K562 (cell line): ENCODE results near the gene CUL4B. TPM values are rescaled to one million over a fixed set of nuclear protein-coding genes. Genes with fewer than 3 reads are reported as not detected.

Experiments
- BRD9 ChIP-seq: fragments of 450-650 bp; IDR thresholded peaks from 2 replicates; pipeline ENCODE4 v1.6.1; 2018; ENCODE audit warnings: low read depth; ENCODE audit not compliant: partially characterized antibody
- CSDE1 ChIP-seq, 2 experiments: fragments of 450-650 bp; IDR thresholded peaks; 2 replicates each; pipeline ENCODE4 v1.6.1; 2016; ENCODE audit warnings: mild to moderate bottlenecking in 1 of 2
- DPF2 ChIP-seq: fragments of 450-650 bp; IDR thresholded peaks from 2 replicates; pipeline ENCODE4 v1.6.1; 2016
- ETV1 ChIP-seq: fragments of 450-650 bp; conservative IDR thresholded peaks from 2 replicates; pipeline ENCODE4 v1.6.1; 2016; ENCODE audit warnings: missing genetic modification characterization, control low read depth, low read depth, missing compliant biosample characterization
- HDAC1 ChIP-seq, 2 experiments: fragments of 450-650 bp; IDR thresholded peaks; 2 replicates each; pipeline ENCODE4 v1.6.1; 2016 to 2017; ENCODE audit warnings: inconsistent platforms in 1 of 2, mild to moderate bottlenecking in 1 of 2, moderate library complexity in 1 of 2
- HNRNPH1 ChIP-seq: fragments of 200-400 bp; formaldehyde crosslinking; optimal IDR thresholded peaks from 2 replicates; pipeline ENCODE3; 2017; ENCODE audit warnings: low read depth, mild to moderate bottlenecking, low read length, moderate library complexity
- KLF13 ChIP-seq: fragments of 450-650 bp; IDR thresholded peaks from 2 replicates; pipeline ENCODE4 v1.6.1; 2016; ENCODE audit warnings: missing genetic modification characterization, low read depth, mild to moderate bottlenecking, missing compliant biosample characterization, moderate library complexity, borderline replicate concordance
- KLF6 ChIP-seq: fragments of 250-450 bp; sonication (Bioruptor Pico); IDR thresholded peaks from 2 replicates; pipeline ENCODE4 v1.4.0; 2020; ENCODE audit warnings: mild to moderate bottlenecking, moderate library complexity, borderline replicate concordance
- MCM5 ChIP-seq: fragments of 450-650 bp; IDR thresholded peaks from 2 replicates; pipeline ENCODE4 v1.6.1; 2016; ENCODE audit warnings: low read depth
- NFYB ChIP-seq: IDR thresholded peaks from 2 replicates; pipeline ENCODE4 v1.6.1; 2011; ENCODE audit warnings: mild to moderate bottlenecking, moderate library complexity; ENCODE audit not compliant: insufficient read length; ENCODE audit errors: extremely low read depth
- RAD21 ChIP-seq, 2 experiments: fragments of 250-450 bp in 1 of 2; fragments of 450-650 bp in 1 of 2; sonication (Bioruptor Pico) in 1 of 2; formaldehyde crosslinking in 1 of 2; IDR thresholded peaks in 1 of 2; conservative IDR thresholded peaks in 1 of 2; 2 replicates each; pipeline versions ENCODE4 v1.4.0 to v1.8.0; 2020 to 2022; ENCODE audit warnings: mild to moderate bottlenecking in 2 of 2, moderate library complexity in 1 of 2
- RBBP5 ChIP-seq: fragments of 200-600 bp; sonication (generic); IDR thresholded peaks from 2 replicates; pipeline ENCODE4 v1.6.1; 2012; ENCODE audit warnings: borderline replicate concordance, mild to moderate bottlenecking, low read length, control low read depth, inconsistent platforms; ENCODE audit not compliant: insufficient read depth, poor library complexity, severe bottlenecking
- TEAD4 ChIP-seq, 2 experiments: sonication (generic) in 1 of 2; formaldehyde crosslinking in 1 of 2; IDR thresholded peaks; 2 replicates each; pipeline versions ENCODE4 v1.6.1 to v1.8.0; 2012 to 2022; ENCODE audit warnings: borderline replicate concordance in 1 of 2, inconsistent platforms in 1 of 2, low read length in 1 of 2, mild to moderate bottlenecking in 1 of 2, missing genetic modification reagents in 1 of 2
- ZNF384 ChIP-seq: IDR thresholded peaks from 2 replicates; pipeline ENCODE4 v1.6.1; 2012; ENCODE audit warnings: low read depth, low read length, improper control_type of control experiment
- ZNF699 ChIP-seq: fragments of 250-450 bp; sonication (Bioruptor Pico); IDR thresholded peaks from 2 replicates; pipeline ENCODE4 v1.8.0; 2021; ENCODE audit warnings: mild to moderate bottlenecking, moderate library complexity; ENCODE audit not compliant: insufficient replicate concordance
- ZSCAN29 ChIP-seq: fragments of 450-650 bp; IDR thresholded peaks from 2 replicates; pipeline ENCODE4 v1.6.1; 2017
- polyA plus RNA-seq, 8 experiments: library from polyadenylated mRNA; depleted of rRNA in 4 of 8; stranded (reverse) in 5 of 8; unstranded in 3 of 8; fragments of >200 nt; fragmentation: Nextera tagmentation in 2 of 8; fragmentation: Illumina TruSeq in 1 of 8; extraction: Ambion mirVana in 2 of 8; extraction: Trizol in 1 of 8; gene quantifications; 2 replicates each; pipeline versions ENCODE4 v1.2.1 to v1.2.3, GENCODE V29; 2011 to 2014; ENCODE audit warnings: inconsistent platforms in 1 of 8, missing spikeins in 1 of 8
- total RNA-seq, 7 experiments: library from RNA; depleted of rRNA in 6 of 7; stranded (reverse); fragments of >200 nt in 6 of 7; fragmentation: Illumina TruSeq in 2 of 7; extraction: Trizol in 2 of 7; gene quantifications; 2 replicates each; pipeline versions ENCODE4 v1.2.1 to v1.2.3, GENCODE V29; 2011 to 2021; ENCODE audit warnings: low replicate concordance in 1 of 7
- TF ChIP-seq, protein P1 (sequence below): sonication (generic); formaldehyde crosslinking; IDR thresholded peaks from 2 replicates; pipeline ENCODE4 v1.8.0; 2022; ENCODE audit warnings: missing genetic modification reagents, mild to moderate bottlenecking, borderline replicate concordance
- TF ChIP-seq, protein P2 (sequence below): sonication (generic); formaldehyde crosslinking; IDR thresholded peaks from 2 replicates; pipeline ENCODE4 v1.8.0; 2022; ENCODE audit warnings: mild to moderate bottlenecking, missing genetic modification reagents
- TF ChIP-seq, protein P3 (sequence below), 3 experiments: fragments of 200-800 bp in 1 of 3; fragments of 250-450 bp in 1 of 3; fragments of 450-650 bp in 1 of 3; sonication (Bioruptor Pico) in 1 of 3; sonication (Bioruptor generic) in 1 of 3; formaldehyde crosslinking in 1 of 3; IDR thresholded peaks; 2 replicates each; pipeline versions ENCODE4 v1.6.1 to v1.8.0; 2016 to 2022; ENCODE audit warnings: mild to moderate bottlenecking in 2 of 3, missing genetic modification characterization in 2 of 3, missing compliant biosample characterization in 1 of 3, moderate library complexity in 1 of 3

CUL4B gene
- total and polyA plus RNA-seq, 9 of the 15 experiments (the other 6 are each of a cell fraction or from before 2014, with no cell fraction given): 15.0 to 41.7 (median 37.5) TPM

GRCh38 chrX:120485638-120486520 is 74.9 kb downstream of the CUL4B start (continued):
- peak in 1 of 2 experiments; percentile 21; a peak in 1 of 4 replicates for TF ChIP-seq HDAC1 (IDR thresholded peaks at IDR 0.05)
- no peak for TF ChIP-seq ETV1 (tag)
- TF ChIP-seq NFYB: no peak
- TF ChIP-seq ZSCAN29: no peak
- peak; percentile 39 to 51 for TF ChIP-seq RAD21 (CRISPR knock-in tag; conservative IDR thresholded peaks at IDR 0.05 in 1 of 2, IDR thresholded peaks at IDR 0.05 in 1 of 2)
- TF ChIP-seq BRD9: no peak
- TF ChIP-seq TEAD4 (IDR thresholded peaks at IDR 0.05; ENCODE audit: low read length): no peak; the same call in none of the 2 replicates
- no peak for TF ChIP-seq TEAD4 (CRISPR knock-in tag; IDR thresholded peaks at IDR 0.05; ENCODE audit: borderline replicate concordance)
- TF ChIP-seq, protein P1, sequence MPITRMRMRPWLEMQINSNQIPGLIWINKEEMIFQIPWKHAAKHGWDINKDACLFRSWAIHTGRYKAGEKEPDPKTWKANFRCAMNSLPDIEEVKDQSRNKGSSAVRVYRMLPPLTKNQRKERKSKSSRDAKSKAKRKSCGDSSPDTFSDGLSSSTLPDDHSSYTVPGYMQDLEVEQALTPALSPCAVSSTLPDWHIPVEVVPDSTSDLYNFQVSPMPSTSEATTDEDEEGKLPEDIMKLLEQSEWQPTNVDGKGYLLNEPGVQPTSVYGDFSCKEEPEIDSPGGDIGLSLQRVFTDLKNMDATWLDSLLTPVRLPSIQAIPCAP: no peak
- TF ChIP-seq KLF6 (CRISPR knock-in tag): no peak
- no peak for TF ChIP-seq ZNF699 (CRISPR knock-in tag)
- TF ChIP-seq, protein P2, sequence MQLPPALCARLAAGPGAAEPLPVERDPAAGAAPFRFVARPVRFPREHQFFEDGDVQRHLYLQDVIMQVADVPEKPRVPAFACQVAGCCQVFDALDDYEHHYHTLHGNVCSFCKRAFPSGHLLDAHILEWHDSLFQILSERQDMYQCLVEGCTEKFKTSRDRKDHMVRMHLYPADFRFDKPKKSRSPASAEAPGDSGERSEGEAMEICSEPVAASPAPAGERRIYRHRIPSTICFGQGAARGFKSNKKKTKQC: 0 out of 2 replicates have a peak, but pooled peaks have one; percentile 41
- peak; percentile 47; the same call in 1 of the 2 replicates for TF ChIP-seq DPF2
- TF ChIP-seq ZNF384: no peak
- peak; percentile 40 for TF ChIP-seq RBBP5
- no peak for TF ChIP-seq CSDE1 (IDR thresholded peaks at IDR 0.05)
- no peak for TF ChIP-seq MCM5
- TF ChIP-seq KLF13 (tag): peak; percentile 14; the same call in 1 of the 2 replicates
- TF ChIP-seq HNRNPH1: no peak
- TF ChIP-seq, protein P3, sequence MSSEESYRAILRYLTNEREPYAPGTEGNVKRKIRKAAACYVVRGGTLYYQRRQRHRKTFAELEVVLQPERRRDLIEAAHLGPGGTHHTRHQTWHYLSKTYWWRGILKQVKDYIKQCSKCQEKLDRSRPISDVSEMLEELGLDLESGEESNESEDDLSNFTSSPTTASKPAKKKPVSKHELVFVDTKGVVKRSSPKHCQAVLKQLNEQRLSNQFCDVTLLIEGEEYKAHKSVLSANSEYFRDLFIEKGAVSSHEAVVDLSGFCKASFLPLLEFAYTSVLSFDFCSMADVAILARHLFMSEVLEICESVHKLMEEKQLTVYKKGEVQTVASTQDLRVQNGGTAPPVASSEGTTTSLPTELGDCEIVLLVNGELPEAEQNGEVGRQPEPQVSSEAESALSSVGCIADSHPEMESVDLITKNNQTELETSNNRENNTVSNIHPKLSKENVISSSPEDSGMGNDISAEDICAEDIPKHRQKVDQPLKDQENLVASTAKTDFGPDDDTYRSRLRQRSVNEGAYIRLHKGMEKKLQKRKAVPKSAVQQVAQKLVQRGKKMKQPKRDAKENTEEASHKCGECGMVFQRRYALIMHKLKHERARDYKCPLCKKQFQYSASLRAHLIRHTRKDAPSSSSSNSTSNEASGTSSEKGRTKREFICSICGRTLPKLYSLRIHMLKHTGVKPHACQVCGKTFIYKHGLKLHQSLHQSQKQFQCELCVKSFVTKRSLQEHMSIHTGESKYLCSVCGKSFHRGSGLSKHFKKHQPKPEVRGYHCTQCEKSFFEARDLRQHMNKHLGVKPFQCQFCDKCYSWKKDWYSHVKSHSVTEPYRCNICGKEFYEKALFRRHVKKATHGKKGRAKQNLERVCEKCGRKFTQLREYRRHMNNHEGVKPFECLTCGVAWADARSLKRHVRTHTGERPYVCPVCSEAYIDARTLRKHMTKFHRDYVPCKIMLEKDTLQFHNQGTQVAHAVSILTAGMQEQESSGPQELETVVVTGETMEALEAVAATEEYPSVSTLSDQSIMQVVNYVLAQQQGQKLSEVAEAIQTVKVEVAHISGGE (CRISPR knock-in tag; IDR thresholded peaks at IDR 0.05): peak in 1 of 3 experiments; percentile 48; a peak in 1 of 6 replicates
